K562 (cell line): Measurements from ENCODE around the gene SIMC1. TPM values are rescaled to one million over a fixed set of nuclear protein-coding genes. Genes with fewer than 3 reads are reported as not detected.

Source experiments
- BRD4 ChIP-seq: fragments of 200-600 bp; sonication (generic); IDR thresholded peaks from 2 replicates; pipeline ENCODE4 v1.6.1; 2017; ENCODE audit warnings: inconsistent platforms
- DNMT1 ChIP-seq: fragments of 450-650 bp; IDR thresholded peaks from 2 replicates; pipeline ENCODE4 v1.6.1; 2016; ENCODE audit warnings: antibody characterized with exemption, mild to moderate bottlenecking
- ETV1 ChIP-seq: fragments of 450-650 bp; conservative IDR thresholded peaks from 2 replicates; pipeline ENCODE4 v1.6.1; 2016; ENCODE audit warnings: missing genetic modification characterization, control low read depth, low read depth, missing compliant biosample characterization
- FOXP1 ChIP-seq: sonication (generic); formaldehyde crosslinking; IDR thresholded peaks from 2 replicates; pipeline ENCODE4 v1.8.0; 2022; ENCODE audit warnings: mild to moderate bottlenecking, missing genetic modification reagents
- KLF13 ChIP-seq: fragments of 450-650 bp; IDR thresholded peaks from 2 replicates; pipeline ENCODE4 v1.6.1; 2016; ENCODE audit warnings: missing genetic modification characterization, low read depth, mild to moderate bottlenecking, missing compliant biosample characterization, moderate library complexity, borderline replicate concordance
- MBD2 ChIP-seq: sonication (generic); IDR thresholded peaks from 2 replicates; pipeline ENCODE4 v1.6.1; 2016; ENCODE audit warnings: low read depth, borderline replicate concordance
- POLR2G ChIP-seq: fragments of 200-400 bp; formaldehyde crosslinking; IDR thresholded peaks from 2 replicates; pipeline ENCODE4 v1.6.1; 2017; ENCODE audit warnings: low read depth, mild to moderate bottlenecking, antibody characterized with exemption, low read length, moderate library complexity
- TCF7L2 ChIP-seq: fragments of 150-350 bp; IDR thresholded peaks from 2 replicates; pipeline ENCODE4 v1.6.1; 2016; ENCODE audit warnings: low read depth, mild to moderate bottlenecking, low read length, moderate library complexity
- ZBTB7A ChIP-seq: IDR thresholded peaks from 2 replicates; pipeline ENCODE4 v1.6.1; 2011; ENCODE audit warnings: low read depth, mild to moderate bottlenecking, low read length, moderate library complexity, borderline replicate concordance; ENCODE audit not compliant: control insufficient read depth
- ZNF436 ChIP-seq: fragments of 250-450, 450-650 bp; sonication (Bioruptor Pico); formaldehyde crosslinking; IDR thresholded peaks from 2 replicates; pipeline ENCODE4 v1.7.0; 2020; ENCODE audit warnings: mild to moderate bottlenecking
- polyA plus RNA-seq, 8 experiments: library from polyadenylated mRNA; depleted of rRNA in 4 of 8; stranded (reverse) in 5 of 8; unstranded in 3 of 8; fragments of >200 nt; fragmentation: Nextera tagmentation in 2 of 8; fragmentation: Illumina TruSeq in 1 of 8; extraction: Ambion mirVana in 2 of 8; extraction: Trizol in 1 of 8; gene quantifications; 2 replicates each; pipeline versions ENCODE4 v1.2.1 to v1.2.3, GENCODE V29; 2011 to 2014; ENCODE audit warnings: inconsistent platforms in 1 of 8, missing spikeins in 1 of 8
- total RNA-seq, 7 experiments: library from RNA; depleted of rRNA in 6 of 7; stranded (reverse); fragments of >200 nt in 6 of 7; fragmentation: Illumina TruSeq in 2 of 7; extraction: Trizol in 2 of 7; gene quantifications; 2 replicates each; pipeline versions ENCODE4 v1.2.1 to v1.2.3, GENCODE V29; 2011 to 2021; ENCODE audit warnings: low replicate concordance in 1 of 7
- TF ChIP-seq, protein P1 (sequence below), 2 experiments: IDR thresholded peaks; 2 replicates each; pipeline ENCODE4 v1.6.1; 2011; ENCODE audit warnings: borderline replicate concordance in 1 of 2, control low read depth in 1 of 2, low read depth in 1 of 2, low read length in 1 of 2, mild to moderate bottlenecking in 1 of 2, mixed read lengths in 1 of 2, moderate library complexity in 1 of 2; ENCODE audit not compliant: insufficient read depth in 1 of 2, insufficient read length in 1 of 2, poor library complexity in 1 of 2, severe bottlenecking in 1 of 2; ENCODE audit errors: extremely low read depth in 1 of 2
- TF ChIP-seq, protein P2 (sequence below): fragments of 200-400 bp; formaldehyde crosslinking; IDR thresholded peaks from 2 replicates; pipeline ENCODE4 v1.6.1; 2017; ENCODE audit warnings: mild to moderate bottlenecking, low read depth, low read length, moderate library complexity
- TF ChIP-seq, protein P3 (sequence below): sonication (generic); formaldehyde crosslinking; IDR thresholded peaks from 2 replicates; pipeline ENCODE4 v1.8.0; 2023; ENCODE audit warnings: mild to moderate bottlenecking, missing genetic modification reagents
- TF ChIP-seq, protein P4 (sequence below): sonication (generic); formaldehyde crosslinking; IDR thresholded peaks from 2 replicates; pipeline ENCODE4 v1.8.0; 2023; ENCODE audit warnings: mild to moderate bottlenecking, missing genetic modification reagents

The SIMC1 gene
- total and polyA plus RNA-seq, 9 of the 15 experiments (the other 6 are each of a cell fraction or from before 2014, with no cell fraction given), result 7.2 to 36.3 (median 14.7) TPM

DNA sequence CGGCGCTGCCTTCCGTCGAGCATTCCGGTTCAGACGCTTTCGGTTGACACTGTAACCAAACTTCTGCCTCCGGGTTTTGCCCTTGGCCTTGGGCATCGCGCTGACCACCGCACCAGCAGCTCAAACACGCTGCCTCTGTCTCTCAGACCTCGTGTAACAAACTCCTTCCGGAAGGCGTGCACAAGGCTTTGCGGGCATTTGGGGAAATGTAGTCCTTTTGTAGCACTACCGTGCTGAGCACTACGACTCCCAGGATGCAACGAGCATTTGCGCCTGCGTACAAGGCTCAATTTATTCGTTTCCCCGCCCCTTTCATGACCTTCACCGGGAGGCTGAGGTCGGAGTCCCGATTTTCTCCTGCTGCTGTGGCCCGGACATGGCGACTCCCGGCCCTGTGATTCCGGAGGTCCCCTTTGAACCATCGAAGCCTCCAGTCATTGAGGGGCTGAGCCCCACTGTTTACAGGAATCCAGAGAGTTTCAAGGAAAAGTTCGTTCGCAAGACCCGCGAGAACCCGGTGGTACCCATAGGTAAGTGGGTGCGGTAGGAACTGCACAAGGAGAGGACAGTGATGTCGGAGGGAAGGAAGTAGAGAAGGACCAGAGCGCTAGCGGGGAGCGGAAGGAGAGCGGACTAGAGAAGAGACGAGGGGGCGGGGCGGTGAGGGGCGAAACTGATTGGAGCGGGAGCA, 150.4 kb downstream of the SIMC1 start, which contains the start of the genes HIGD2A and NOP16 (continued):
- TF ChIP-seq POLR2G (peak; percentile 89), TCF7L2 (no peak), ZBTB7A (peak; percentile 77; the same call in 1 of the 2 replicates), BRD4 (peak; percentile 85; the same call in 1 of the 2 replicates), MBD2 (peak; percentile 90), ZNF436 (CRISPR knock-in tag) (no peak), KLF13 (tag) (peak; percentile 73; the same call in 1 of the 2 replicates), FOXP1 (CRISPR knock-in tag) (peak; percentile 33), ETV1 (tag) (peak; percentile 96), DNMT1 (peak; percentile 99)
- TF ChIP-seq, protein P1, sequence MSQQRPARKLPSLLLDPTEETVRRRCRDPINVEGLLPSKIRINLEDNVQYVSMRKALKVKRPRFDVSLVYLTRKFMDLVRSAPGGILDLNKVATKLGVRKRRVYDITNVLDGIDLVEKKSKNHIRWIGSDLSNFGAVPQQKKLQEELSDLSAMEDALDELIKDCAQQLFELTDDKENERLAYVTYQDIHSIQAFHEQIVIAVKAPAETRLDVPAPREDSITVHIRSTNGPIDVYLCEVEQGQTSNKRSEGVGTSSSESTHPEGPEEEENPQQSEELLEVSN (IDR thresholded peaks at IDR 0.05; ENCODE audit: borderline replicate concordance in 1 of 2, extremely low read depth in 1 of 2, insufficient read depth in 1 of 2, insufficient read length in 1 of 2, low read depth in 1 of 2, low read length in 1 of 2, poor library complexity in 1 of 2, severe bottlenecking in 1 of 2), result peak; percentile 78 to 82
- TF ChIP-seq, protein P2, sequence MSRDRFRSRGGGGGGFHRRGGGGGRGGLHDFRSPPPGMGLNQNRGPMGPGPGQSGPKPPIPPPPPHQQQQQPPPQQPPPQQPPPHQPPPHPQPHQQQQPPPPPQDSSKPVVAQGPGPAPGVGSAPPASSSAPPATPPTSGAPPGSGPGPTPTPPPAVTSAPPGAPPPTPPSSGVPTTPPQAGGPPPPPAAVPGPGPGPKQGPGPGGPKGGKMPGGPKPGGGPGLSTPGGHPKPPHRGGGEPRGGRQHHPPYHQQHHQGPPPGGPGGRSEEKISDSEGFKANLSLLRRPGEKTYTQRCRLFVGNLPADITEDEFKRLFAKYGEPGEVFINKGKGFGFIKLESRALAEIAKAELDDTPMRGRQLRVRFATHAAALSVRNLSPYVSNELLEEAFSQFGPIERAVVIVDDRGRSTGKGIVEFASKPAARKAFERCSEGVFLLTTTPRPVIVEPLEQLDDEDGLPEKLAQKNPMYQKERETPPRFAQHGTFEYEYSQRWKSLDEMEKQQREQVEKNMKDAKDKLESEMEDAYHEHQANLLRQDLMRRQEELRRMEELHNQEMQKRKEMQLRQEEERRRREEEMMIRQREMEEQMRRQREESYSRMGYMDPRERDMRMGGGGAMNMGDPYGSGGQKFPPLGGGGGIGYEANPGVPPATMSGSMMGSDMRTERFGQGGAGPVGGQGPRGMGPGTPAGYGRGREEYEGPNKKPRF, result no peak
- TF ChIP-seq, protein P3, sequence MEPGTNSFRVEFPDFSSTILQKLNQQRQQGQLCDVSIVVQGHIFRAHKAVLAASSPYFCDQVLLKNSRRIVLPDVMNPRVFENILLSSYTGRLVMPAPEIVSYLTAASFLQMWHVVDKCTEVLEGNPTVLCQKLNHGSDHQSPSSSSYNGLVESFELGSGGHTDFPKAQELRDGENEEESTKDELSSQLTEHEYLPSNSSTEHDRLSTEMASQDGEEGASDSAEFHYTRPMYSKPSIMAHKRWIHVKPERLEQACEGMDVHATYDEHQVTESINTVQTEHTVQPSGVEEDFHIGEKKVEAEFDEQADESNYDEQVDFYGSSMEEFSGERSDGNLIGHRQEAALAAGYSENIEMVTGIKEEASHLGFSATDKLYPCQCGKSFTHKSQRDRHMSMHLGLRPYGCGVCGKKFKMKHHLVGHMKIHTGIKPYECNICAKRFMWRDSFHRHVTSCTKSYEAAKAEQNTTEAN, result 0 out of 2 replicates have a peak, but pooled peaks have one; percentile 17
- TF ChIP-seq, protein P4, sequence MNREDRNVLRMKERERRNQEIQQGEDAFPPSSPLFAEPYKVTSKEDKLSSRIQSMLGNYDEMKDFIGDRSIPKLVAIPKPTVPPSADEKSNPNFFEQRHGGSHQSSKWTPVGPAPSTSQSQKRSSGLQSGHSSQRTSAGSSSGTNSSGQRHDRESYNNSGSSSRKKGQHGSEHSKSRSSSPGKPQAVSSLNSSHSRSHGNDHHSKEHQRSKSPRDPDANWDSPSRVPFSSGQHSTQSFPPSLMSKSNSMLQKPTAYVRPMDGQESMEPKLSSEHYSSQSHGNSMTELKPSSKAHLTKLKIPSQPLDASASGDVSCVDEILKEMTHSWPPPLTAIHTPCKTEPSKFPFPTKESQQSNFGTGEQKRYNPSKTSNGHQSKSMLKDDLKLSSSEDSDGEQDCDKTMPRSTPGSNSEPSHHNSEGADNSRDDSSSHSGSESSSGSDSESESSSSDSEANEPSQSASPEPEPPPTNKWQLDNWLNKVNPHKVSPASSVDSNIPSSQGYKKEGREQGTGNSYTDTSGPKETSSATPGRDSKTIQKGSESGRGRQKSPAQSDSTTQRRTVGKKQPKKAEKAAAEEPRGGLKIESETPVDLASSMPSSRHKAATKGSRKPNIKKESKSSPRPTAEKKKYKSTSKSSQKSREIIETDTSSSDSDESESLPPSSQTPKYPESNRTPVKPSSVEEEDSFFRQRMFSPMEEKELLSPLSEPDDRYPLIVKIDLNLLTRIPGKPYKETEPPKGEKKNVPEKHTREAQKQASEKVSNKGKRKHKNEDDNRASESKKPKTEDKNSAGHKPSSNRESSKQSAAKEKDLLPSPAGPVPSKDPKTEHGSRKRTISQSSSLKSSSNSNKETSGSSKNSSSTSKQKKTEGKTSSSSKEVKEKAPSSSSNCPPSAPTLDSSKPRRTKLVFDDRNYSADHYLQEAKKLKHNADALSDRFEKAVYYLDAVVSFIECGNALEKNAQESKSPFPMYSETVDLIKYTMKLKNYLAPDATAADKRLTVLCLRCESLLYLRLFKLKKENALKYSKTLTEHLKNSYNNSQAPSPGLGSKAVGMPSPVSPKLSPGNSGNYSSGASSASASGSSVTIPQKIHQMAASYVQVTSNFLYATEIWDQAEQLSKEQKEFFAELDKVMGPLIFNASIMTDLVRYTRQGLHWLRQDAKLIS (CRISPR knock-in tag), result peak; percentile 92
